DOHH2 (cell line): Measurements from ENCODE around the gene PPP1R3E.

Source experiments
- EZH2phosphoT487 ChIP-seq: fragments of 200-600 bp; sonication (generic); IDR thresholded peaks from 2 replicates; pipeline ENCODE4 v1.6.1; 2017; ENCODE audit warnings: borderline replicate concordance, mild to moderate bottlenecking, antibody characterized with exemption, low read length, moderate library complexity, mixed read lengths
- TF ChIP-seq, protein P1 (sequence below): fragments of 200-600 bp; sonication (generic); IDR thresholded peaks from one replicate; pipeline ENCODE4 v1.5.1; 2014; ENCODE audit warnings: antibody characterized with exemption, mild to moderate bottlenecking, low read depth, low read length; ENCODE audit not compliant: poor library complexity, severe bottlenecking

DNA sequence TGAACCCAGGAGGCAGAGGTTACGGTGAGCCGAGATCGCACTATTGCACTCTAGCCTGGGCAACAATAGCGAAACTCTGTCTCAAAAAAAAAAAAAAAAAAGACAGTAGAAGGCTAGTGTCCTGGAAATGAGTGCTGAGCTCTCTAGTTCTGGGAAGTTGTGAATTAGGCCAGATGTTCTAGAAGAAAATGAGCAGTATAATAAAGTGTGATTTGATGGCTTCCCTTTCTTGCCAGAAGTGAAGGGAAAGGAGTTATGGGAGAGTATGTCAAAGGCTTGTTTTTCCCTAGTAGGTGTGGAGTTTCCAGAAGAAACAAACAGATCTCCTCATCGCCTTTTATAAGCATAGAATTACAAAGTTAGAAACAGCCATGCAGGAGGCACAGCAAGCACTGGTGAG lies 44.4 kb downstream of the PPP1R3E start:
- TF ChIP-seq, protein P1, sequence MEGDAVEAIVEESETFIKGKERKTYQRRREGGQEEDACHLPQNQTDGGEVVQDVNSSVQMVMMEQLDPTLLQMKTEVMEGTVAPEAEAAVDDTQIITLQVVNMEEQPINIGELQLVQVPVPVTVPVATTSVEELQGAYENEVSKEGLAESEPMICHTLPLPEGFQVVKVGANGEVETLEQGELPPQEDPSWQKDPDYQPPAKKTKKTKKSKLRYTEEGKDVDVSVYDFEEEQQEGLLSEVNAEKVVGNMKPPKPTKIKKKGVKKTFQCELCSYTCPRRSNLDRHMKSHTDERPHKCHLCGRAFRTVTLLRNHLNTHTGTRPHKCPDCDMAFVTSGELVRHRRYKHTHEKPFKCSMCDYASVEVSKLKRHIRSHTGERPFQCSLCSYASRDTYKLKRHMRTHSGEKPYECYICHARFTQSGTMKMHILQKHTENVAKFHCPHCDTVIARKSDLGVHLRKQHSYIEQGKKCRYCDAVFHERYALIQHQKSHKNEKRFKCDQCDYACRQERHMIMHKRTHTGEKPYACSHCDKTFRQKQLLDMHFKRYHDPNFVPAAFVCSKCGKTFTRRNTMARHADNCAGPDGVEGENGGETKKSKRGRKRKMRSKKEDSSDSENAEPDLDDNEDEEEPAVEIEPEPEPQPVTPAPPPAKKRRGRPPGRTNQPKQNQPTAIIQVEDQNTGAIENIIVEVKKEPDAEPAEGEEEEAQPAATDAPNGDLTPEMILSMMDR, result no peak
- TF ChIP-seq EZH2phosphoT487, result no peak
